GM19351 (cell line): ENCODE data around the gene COL12A1.
A peak's percentile ranks its signal among the peaks of the same experiment; 100 is the strongest.

Experiments used
- ATAC-seq: cut with Tn5 transposase; IDR thresholded peaks from one replicate; pipeline ENCODE4 v1.9.1; 2021; ENCODE audit warnings: mild to moderate bottlenecking, moderate library complexity; ENCODE audit not compliant: unreplicated experiment

Gene COL12A1

DNA sequence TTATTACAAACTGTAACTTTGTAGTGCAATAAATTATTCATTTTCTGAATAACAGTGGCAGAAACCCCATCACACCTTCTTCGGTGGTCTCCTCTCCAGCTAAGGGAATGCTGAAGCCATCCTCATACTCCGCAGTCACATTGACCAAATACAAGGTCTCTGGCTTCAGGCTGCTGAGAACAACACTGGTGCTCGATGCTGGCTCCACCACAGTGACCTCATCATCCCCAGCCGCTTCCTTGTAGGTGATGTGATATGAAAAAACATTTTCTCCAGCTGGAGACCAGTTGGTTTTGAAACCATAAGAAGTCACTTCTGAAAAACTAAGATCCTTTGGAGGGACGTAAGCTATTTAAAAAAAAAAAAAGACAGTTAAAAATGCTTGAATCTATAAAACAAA, 25.0 kb downstream of the COL12A1 start:
- ATAC-seq, result no peak

DNA sequence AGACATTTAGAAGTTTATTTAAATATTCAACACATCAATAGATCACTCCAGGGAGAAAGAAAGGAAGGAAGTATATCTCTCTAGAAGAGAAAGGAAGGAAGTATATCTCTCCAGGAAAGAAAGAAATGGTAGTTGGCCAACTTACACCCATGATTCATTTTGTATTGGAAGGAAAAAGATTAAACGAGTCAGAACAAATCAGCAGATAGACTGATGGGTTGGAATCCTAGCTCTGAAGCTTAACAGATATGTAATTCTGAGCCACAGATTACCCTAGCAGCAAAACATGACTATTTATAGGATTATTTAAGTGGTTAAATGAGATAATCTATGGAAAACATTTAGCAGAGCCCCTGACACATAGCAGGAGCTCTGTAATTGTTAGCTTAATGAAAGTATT, 27.1 kb downstream of the COL12A1 start:
- no peak for ATAC-seq

DNA sequence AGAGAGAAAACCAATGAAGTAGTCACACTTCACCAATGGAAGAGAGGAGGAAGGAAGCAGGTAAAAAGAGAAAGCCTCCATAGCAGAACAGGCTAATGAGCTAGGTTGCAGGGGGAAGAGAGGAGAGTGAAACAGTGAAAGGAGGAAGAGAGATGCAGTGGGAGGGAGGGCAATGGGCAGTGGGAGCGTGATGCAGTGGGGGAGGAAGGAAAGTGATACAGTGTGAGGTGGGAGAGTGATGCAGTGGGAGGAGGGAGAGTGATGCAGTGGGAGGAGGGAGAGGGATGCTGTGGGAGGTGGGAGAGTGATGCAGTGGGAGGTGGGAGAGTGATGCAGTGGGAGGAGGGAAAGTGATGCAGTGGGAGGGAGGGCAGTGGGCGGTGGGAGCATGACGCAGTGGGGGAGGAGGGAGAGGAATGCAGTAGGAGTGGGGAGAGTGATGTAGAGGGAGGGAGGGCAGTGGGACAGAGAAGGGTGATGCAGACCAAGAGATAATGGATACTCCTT, 29.7 kb downstream of the COL12A1 start:
- no peak for ATAC-seq

DNA sequence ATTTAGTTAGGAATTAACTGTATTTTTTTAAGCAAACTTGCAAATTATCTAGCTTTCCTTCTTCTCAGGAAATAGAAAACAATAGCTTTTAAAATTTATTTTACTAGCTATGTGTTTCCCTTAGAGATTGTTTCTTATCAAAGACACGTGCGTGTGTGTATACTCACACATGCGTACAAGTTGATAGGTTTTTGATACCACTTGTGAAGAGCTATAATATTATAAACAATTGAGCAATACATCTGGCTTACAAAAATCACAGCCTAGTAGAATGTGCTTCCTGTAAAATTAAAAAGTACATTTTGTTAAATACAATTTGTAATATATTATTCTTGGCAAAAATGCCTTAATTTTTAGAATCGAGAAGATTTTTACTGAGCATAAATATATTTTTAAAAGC, 33.9 kb downstream of the COL12A1 start:
- ATAC-seq, result no peak

GRCh38 chr6:75171567-75171966, 34.3 kb downstream of the COL12A1 start:
- no peak for ATAC-seq

GRCh38 chr6:75170691-75171560, 34.9 kb downstream of the COL12A1 start:
- ATAC-seq, result no peak

GRCh38 chr6:75169689-75170586, 35.9 kb downstream of the COL12A1 start:
- ATAC-seq, result no peak

DNA sequence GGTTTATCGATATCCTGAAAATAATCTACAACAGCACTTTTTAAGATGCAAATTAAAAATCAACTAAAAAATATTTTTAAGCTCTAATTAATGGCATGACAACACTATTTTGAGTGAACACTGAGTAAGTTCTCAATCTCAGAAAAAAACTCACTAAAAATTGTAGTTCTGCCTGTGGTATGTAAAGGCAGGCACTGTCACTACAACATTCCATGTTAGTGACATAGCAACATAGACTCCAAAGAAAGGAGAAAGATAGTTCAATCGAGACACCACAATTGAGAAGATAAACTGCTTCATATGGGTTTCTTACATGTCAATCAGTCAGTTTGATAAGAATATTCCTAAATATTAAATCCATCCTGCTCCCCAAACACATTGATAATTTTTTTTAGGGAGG, 38.0 kb downstream of the COL12A1 start:
- no peak for ATAC-seq

- ATAC-seq, result no peak
Observed at GRCh38 chr6:75167325-75167724, 38.5 kb downstream of the COL12A1 start.

GRCh38 chr6:75166773-75167172, 39.1 kb downstream of the COL12A1 start:
- ATAC-seq, result no peak

- no peak for ATAC-seq
Observed at GRCh38 chr6:75166236-75166635, 39.6 kb downstream of the COL12A1 start.

DNA sequence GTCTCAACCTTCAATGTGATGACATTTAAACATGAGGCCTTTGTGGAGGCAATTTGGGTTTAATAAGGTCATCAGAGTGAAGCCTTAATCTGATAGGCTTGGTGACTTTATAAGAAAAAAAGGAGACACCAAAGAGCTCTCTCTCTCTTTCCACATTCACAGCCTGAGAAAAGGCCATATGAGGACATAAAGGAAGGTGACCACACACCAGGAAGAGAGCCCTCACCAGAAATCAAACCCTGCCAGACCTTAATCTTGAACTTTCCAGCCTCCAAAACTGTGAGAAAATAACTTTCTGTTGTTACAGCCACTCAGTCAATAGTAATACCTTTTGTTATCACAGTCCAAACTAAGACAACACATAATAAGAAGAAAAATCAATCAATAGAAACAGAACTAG, 47.7 kb downstream of the COL12A1 start:
- no peak for ATAC-seq

DNA sequence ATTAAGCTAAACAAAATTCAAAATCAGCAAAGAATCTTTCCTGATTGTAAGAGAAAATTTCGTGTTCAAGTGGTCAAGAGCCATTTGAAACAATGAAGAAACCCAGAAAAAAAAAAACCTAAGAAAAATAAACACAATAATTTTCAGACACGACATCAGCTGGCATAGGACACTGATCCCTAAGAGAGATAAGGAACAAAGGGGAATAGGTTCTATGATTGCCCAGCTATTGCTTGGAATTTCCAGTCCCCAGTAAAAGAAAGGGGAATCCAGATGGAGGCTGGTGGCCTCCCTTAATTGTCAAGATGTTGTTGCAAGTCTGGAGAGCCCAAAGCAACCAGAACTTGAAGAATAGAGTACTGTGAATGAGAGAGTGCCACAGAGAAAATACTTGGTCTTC, 48.5 kb downstream of the COL12A1 start:
- no peak for ATAC-seq

GRCh38 chr6:75156186-75156878, 49.5 kb downstream of the COL12A1 start:
- ATAC-seq, result no peak

DNA sequence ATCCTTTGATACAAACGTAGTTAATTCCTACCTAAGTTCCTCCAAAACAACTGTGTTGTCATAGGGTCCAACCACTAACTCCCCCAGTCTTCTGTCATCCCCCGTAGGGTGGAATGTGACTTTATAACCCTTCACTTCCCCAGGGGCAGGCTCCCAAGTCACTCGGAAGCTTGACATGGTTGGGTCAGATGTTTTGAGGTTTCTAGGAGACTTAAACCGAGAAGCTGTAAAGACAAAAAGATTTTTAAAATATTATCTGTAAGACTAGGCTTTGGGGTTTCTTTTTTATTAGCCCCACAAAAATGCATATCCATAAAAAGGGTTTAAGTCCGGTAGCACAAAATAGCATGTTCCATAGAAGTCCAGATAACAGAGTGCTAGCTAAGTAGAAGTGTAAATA, 50.2 kb downstream of the COL12A1 start:
- ATAC-seq, result no peak

DNA sequence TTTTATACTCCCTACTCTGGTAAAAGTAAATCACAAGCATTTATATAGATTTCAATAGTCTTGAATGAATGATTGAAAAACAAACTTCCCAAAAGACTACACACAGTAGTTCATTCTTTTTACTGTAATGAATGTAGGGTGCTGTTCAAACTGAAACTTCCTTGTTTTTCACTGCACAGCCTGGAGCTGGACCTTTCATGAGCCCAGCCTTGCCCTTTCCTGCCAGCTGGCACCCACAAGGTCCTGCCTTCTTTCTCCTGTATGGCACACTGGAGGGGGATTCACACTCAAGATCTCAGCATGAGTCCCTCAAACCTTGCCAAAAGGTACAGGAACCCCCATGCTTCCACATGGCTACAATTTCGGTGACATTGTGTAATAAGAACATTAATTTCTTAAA, 50.9 kb downstream of the COL12A1 start:
- ATAC-seq, result no peak

GRCh38 chr6:75150685-75151412, 55.0 kb downstream of the COL12A1 start:
- ATAC-seq, result no peak

GRCh38 chr6:75149696-75150095, 56.2 kb downstream of the COL12A1 start:
- ATAC-seq, result no peak

- no peak for ATAC-seq
Observed at GRCh38 chr6:75149240-75149639, 56.6 kb downstream of the COL12A1 start.

DNA sequence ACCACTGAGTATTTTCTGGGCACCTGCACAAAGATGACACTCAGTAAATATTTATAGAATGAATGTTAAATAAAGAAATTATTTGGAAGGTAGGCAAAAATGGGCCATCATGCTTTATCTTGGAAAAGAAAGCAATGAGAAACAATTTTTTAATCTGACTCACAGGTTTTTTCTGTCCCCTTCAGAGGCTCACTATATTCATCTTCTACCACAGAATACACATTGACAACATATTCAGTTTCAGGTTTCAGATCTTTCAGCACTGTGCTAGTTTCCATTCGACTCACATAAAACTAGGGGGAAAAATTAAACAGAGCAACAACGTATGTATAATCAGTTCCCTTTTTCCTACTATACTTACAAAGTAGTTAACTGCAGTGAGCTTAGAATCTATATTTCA, 58.3 kb downstream of the COL12A1 start:
- ATAC-seq, result peak; percentile 99
